Gastrocnemius medialis (tissue), 4 donors: ENCODE measurements around the gene SLC13A5. TPM values are rescaled to one million over a fixed set of nuclear protein-coding genes. Genes with fewer than 3 reads are reported as not detected.
A peak's percentile ranks its signal among the peaks of the same experiment; 100 is the strongest.

Experiments
- ATAC-seq, 2 donors: fragments of 150-250 bp; one replicate each; pipeline ENCODE4 v1.9.1; 2016
- DNase-seq, 2 donors: peaks; one replicate each; pipeline ENCODE4 v3.0.0-alpha.2; 2019
- H3K27ac ChIP-seq, 4 donors: fragments of 200-600 bp; sonication (generic); 1 replicate in 1 of 4; 2 replicates in 3 of 4; pipeline ENCODE4 v1.5.1; 2016 to 2018; ENCODE audit warnings: mild to moderate bottlenecking in 2 of 4, moderate library complexity in 1 of 4
- H3K27me3 ChIP-seq, 3 donors: fragments of 200-600 bp; sonication (generic) in 2 of 3; 1 replicate in 1 of 3; 2 replicates in 2 of 3; pipeline versions ENCODE4 v1.5.1 to v1.6.0; 2016 to 2019; ENCODE audit warnings: mild to moderate bottlenecking in 1 of 3, moderate library complexity in 1 of 3
- H3K36me3 ChIP-seq, 2 donors: fragments of 200-600 bp; sonication (generic) in 1 of 2; one replicate each; pipeline ENCODE4 v1.5.1; 2017 to 2018
- H3K4me1 ChIP-seq, 2 donors: fragments of 200-600 bp; sonication (generic) in 1 of 2; one replicate each; pipeline ENCODE4 v1.5.1; 2016 to 2017; ENCODE audit warnings: mild to moderate bottlenecking in 2 of 2
- H3K4me3 ChIP-seq, 4 donors: fragments of 200-600 bp; sonication (generic) in 3 of 4; 1 replicate in 1 of 4; 2 replicates in 3 of 4; pipeline ENCODE4 v1.5.1; 2016 to 2019; ENCODE audit warnings: mild to moderate bottlenecking in 2 of 4
- H3K9me3 ChIP-seq, 3 donors: fragments of 200-600 bp; sonication (generic) in 2 of 3; 1 replicate in 1 of 3; 2 replicates in 2 of 3; pipeline ENCODE4 v1.5.1; 2016 to 2019
- POLR2A ChIP-seq, 2 donors: fragments of 450-650 bp; IDR thresholded peaks; one replicate each; pipeline ENCODE4 v1.6.1; 2017; ENCODE audit warnings: antibody characterized with exemption in 2 of 2, mild to moderate bottlenecking in 2 of 2, moderate library complexity in 2 of 2
- in situ Hi-C, 4 donors: fragments of 200-750 bp; cut with MboI; loops; one replicate each; pipeline versions ENCODE4 v1.15.0 to v1.8.0; 2017; ENCODE audit warnings: low sequenced_read_pairs in 4 of 4
- intact Hi-C: fragments of 100-400 bp; cut with DNase I; formaldehyde crosslinking; loops from one replicate; pipeline ENCODE4 v1.15.1; 2023; ENCODE audit warnings: low total_unique reads
- total RNA-seq, 4 donors: library from RNA; depleted of rRNA; stranded (reverse); fragments of >200 nt; gene quantifications; one replicate each; pipeline versions ENCODE4 v1.1.0 to v1.2.3, GENCODE V29; 2016
- TF ChIP-seq, protein P1 (sequence below), 5 experiments: fragments of 450-650 bp in 3 of 5; fragments of 200-600 bp in 2 of 5; sonication (generic) in 2 of 5; IDR thresholded peaks in 4 of 5; conservative IDR thresholded peaks in 1 of 5; 1 replicate in 4 of 5; 2 replicates in 1 of 5; pipeline ENCODE4 v1.5.1; 2016 to 2019; ENCODE audit warnings: antibody characterized with exemption in 5 of 5, mild to moderate bottlenecking in 3 of 5, moderate library complexity in 3 of 5

Gene SLC13A5
- total RNA-seq, 4 donors from 2014 or later: 0.10 to 0.64 (median 0.39) TPM; not detected in 1

GRCh38 chr17:6724009-6724408, 10.8 kb upstream of the SLC13A5 start:
- ATAC-seq (no peak), DNase-seq (no peak)
- Histone ChIP-seq H3K4me1 (no peaks in the 10 kb centered on the region), H3K27ac (no peak overlapping the region), H3K4me3 (no peak overlapping the region), H3K27me3 (peaks cover 0 to 4% (median 3%) of the 10 kb centered on the region in 3 donors), H3K9me3 (no peaks in the 10 kb centered on the region), H3K36me3 (no peaks in the 10 kb centered on the region)
- no peak for TF ChIP-seq POLR2A (IDR thresholded peaks at IDR 0.05)
- TF ChIP-seq, protein P1, sequence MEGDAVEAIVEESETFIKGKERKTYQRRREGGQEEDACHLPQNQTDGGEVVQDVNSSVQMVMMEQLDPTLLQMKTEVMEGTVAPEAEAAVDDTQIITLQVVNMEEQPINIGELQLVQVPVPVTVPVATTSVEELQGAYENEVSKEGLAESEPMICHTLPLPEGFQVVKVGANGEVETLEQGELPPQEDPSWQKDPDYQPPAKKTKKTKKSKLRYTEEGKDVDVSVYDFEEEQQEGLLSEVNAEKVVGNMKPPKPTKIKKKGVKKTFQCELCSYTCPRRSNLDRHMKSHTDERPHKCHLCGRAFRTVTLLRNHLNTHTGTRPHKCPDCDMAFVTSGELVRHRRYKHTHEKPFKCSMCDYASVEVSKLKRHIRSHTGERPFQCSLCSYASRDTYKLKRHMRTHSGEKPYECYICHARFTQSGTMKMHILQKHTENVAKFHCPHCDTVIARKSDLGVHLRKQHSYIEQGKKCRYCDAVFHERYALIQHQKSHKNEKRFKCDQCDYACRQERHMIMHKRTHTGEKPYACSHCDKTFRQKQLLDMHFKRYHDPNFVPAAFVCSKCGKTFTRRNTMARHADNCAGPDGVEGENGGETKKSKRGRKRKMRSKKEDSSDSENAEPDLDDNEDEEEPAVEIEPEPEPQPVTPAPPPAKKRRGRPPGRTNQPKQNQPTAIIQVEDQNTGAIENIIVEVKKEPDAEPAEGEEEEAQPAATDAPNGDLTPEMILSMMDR (IDR thresholded peaks at IDR 0.05 in 4 of 5, conservative IDR thresholded peaks at IDR 0.05 in 1 of 5): no peak
- in situ Hi-C loops (no loop called here), intact Hi-C loops (no loop called here)

DNA sequence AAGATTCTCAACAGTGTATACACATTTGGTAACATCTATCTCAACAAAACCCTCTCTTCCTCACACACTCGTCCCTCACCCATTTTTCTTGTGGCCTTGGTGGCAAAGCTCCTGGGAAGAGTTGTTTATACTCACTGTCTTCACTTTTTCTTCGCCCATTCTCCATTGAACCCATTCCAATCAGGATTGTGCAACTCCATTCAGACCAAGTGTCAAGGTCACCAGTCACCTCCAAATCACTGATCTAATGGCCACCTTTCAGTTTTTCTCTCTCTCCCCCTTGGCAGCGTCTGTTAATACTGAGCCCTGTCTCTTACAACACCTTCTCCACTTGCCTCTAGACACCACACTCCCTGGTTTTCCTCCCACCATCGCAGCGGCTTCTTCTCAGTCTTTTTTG, 8.6 kb upstream of the SLC13A5 start:
- in situ Hi-C loops: no loop called here
- H3K36me3 ChIP-seq: no peaks in the 10 kb centered on the region
- DNase-seq: no peak
- H3K27ac ChIP-seq: no peak overlapping the region
- H3K27me3 ChIP-seq: peaks cover 0 to 10% (median 3%) of the 10 kb centered on the region in 3 donors
- no peak overlapping the region for H3K4me3 ChIP-seq
- TF ChIP-seq, protein P1 (IDR thresholded peaks at IDR 0.05 in 4 of 5, conservative IDR thresholded peaks at IDR 0.05 in 1 of 5): no peak
- no peak for TF ChIP-seq POLR2A (IDR thresholded peaks at IDR 0.05)
- ATAC-seq: no peak
- H3K9me3 ChIP-seq: no peaks in the 10 kb centered on the region
- H3K4me1 ChIP-seq: no peaks in the 10 kb centered on the region
- intact Hi-C loops: no loop called here

DNA sequence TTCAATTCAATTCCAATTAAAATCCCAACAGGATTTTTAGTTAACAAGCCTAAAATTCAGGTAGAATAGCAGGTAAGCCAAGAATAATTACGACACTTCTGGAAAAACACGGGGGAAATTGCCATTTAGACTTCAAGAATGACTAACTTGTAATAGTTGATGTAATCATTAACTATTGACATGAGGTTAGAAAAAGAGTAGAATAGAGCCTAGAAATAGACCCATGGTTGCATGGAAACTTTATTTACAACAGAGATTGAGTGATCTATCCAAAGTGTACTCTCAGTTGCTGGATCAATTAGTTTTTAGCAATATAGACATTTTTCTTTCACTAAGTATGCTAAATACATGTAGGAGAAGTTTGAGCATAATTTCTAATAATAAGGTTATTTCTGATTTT, 3.6 kb upstream of the SLC13A5 start:
- in situ Hi-C loops: no loop called here
- H3K27me3 ChIP-seq: peaks cover 21 to 38% (median 24%) of the 10 kb centered on the region in 3 donors
- no peaks in the 10 kb centered on the region for H3K4me1 ChIP-seq
- DNase-seq: no peak
- peaks cover 0 to 9% (median 0%) of the 10 kb centered on the region in 3 donors for H3K9me3 ChIP-seq
- H3K27ac ChIP-seq: no peak overlapping the region
- H3K4me3 ChIP-seq: no peak overlapping the region
- H3K36me3 ChIP-seq: no peaks in the 10 kb centered on the region
- intact Hi-C loops: no loop called here
- no peak for ATAC-seq
- TF ChIP-seq, protein P1 (IDR thresholded peaks at IDR 0.05 in 4 of 5, conservative IDR thresholded peaks at IDR 0.05 in 1 of 5): no peak
- TF ChIP-seq POLR2A (IDR thresholded peaks at IDR 0.05): no peak

- no peak overlapping the region for H3K4me3 ChIP-seq
- no peak for TF ChIP-seq POLR2A (IDR thresholded peaks at IDR 0.05)
- TF ChIP-seq, protein P1 (IDR thresholded peaks at IDR 0.05 in 4 of 5, conservative IDR thresholded peaks at IDR 0.05 in 1 of 5): no peak
- ATAC-seq (no peak), DNase-seq (no peak)
- H3K27me3 ChIP-seq: peaks cover 22 to 35% (median 25%) of the 10 kb centered on the region in 3 donors
- H3K36me3 ChIP-seq: no peaks in the 10 kb centered on the region
- in situ Hi-C loops: no loop called here
- intact Hi-C loops: no loop called here
- no peak overlapping the region for H3K27ac ChIP-seq
- no peaks in the 10 kb centered on the region for H3K4me1 ChIP-seq
- H3K9me3 ChIP-seq: peaks cover 0 to 9% (median 0%) of the 10 kb centered on the region in 3 donors
Observed at GRCh38 chr17:6714315-6714874, 1.2 kb upstream of the SLC13A5 start.

DNA sequence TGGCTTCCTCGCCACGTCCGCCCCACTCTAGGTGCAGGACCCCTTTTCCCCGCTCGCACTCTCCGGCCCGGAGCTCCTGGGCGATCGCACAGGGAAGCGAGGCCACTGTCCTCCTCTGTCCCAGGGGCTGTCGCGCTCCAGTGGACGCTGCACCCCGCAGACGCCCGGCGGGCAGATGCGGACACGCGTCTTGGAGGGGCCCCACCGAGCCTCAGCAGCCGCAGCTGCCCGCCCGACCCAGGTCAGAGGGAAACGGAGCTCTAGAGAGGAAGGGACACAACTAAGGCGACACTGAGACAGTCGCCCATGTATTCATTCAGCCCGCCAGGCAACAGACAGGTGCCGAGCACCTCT, 726 bp upstream of the SLC13A5 start:
- H3K27me3 ChIP-seq: peaks cover 22 to 35% (median 25%) of the 10 kb centered on the region in 3 donors
- peaks cover 0 to 9% (median 0%) of the 10 kb centered on the region in 3 donors for H3K9me3 ChIP-seq
- H3K36me3 ChIP-seq: no peaks in the 10 kb centered on the region
- DNase-seq (no peak), ATAC-seq (no peak)
- peak overlapping the region in 1 of 4 donors; percentile 34 for H3K27ac ChIP-seq
- in situ Hi-C loops (no loop called here), intact Hi-C loops (no loop called here)
- peak overlapping the region; percentile 32 to 46 (median 36) for H3K4me3 ChIP-seq
- no peak for TF ChIP-seq POLR2A (IDR thresholded peaks at IDR 0.05)
- TF ChIP-seq, protein P1 (IDR thresholded peaks at IDR 0.05 in 4 of 5, conservative IDR thresholded peaks at IDR 0.05 in 1 of 5): no peak
- H3K4me1 ChIP-seq: no peaks in the 10 kb centered on the region
